SIG-M5 treated with dmso at 0.1 percent for 504 hours (cell line): ENCODE data around the gene IQCK.

Experiments
- DNase-seq: peaks from one replicate; lab custom pipeline; 2025; ENCODE audit not compliant: unreplicated experiment; lab: John Stamatoyannopoulos, UW

The IQCK gene

GRCh38 chr16:19858340-19859018 lies 140.4 kb downstream of the IQCK start:
- DNase-seq: no peak

GRCh38 chr16:19859166-19859565 lies 141.1 kb downstream of the IQCK start:
- DNase-seq: no peak

DNA sequence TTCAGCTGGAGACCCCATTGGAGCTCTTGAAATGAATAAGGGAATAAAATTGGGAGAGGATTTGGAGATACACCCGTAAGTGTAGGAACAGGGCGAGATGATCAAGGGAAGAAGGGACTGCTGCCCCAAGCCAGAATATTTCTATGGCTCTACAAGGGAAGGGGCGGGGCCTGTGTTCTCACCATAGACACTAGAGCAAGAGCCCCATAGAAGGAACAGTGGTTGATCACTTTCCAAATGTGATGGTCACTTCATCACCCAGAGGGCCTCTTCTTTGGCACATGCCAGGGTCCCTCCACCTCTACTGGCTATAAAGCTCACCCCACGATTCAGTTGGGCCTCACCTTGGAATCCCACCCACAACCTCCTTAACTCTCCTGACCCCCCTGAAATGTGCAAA lies 141.5 kb downstream of the IQCK start:
- DNase-seq: no peak

DNA sequence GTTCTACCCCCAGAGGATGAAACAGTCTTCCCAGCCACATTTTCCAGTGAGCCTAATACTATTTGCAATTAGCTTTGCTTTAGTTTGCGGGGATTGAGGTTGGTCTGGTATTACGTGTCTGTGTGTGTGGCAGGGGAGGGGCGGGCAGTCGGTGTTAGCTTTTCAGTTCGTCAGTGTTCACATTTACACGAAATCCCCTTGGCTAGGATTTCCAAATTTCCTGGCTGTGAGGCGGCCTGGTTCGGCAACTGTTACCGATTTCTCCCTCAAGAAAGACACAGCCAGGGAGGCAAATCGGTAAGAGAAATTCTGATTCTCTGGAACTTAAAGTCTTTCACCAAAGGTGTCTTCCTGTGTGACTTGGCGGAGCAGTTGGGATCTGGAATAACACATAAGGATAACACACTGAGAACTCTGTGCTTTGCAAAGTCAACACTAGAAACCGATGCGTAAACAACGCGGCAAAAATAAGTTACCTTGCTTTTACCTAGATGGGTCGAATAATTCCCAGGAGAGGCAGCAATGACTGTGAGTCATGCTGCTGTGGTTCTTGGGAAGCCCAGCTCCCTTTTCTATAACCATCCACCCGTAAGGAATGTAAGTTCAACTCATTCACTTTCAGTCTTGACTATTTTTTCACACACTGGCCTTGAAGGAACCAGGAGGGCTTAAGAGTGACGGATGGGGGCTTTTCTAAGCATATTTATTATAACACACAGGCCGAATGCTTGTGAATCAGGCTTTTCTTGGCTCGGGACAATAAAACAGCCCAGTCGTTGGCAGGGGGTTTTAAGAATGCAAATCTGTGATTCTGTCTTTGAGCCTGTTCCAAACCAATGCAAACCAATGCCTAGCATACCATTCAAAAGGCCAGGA lies 142.3 kb downstream of the IQCK start:
- no peak for DNase-seq

DNA sequence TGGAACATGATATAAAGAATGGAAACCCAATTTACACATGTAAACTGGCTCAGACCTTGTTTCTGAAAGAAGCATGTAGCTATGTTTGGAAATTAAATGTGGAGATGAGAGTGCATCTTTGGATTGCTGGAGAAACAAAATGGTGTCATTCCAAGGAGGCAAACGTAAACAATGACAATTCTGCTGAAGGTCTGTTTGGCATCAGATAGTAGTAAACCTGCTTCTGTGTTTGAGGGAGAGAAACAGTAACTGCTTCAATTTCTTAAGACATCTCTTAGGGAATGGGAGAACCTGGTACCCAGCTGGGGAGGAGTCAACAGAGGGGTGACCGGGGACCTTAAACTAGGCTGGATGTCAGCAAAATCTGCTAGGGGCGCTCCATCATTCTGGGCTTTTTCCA lies 143.1 kb downstream of the IQCK start:
- no peak for DNase-seq

- no peak for DNase-seq
Measured at GRCh38 chr16:19861811-19862327, 143.8 kb downstream of the IQCK start.

- no peak for DNase-seq
Measured at GRCh38 chr16:19863990-19864389, 145.9 kb downstream of the IQCK start.

GRCh38 chr16:19864566-19864965 lies 146.5 kb downstream of the IQCK start:
- no peak for DNase-seq

DNA sequence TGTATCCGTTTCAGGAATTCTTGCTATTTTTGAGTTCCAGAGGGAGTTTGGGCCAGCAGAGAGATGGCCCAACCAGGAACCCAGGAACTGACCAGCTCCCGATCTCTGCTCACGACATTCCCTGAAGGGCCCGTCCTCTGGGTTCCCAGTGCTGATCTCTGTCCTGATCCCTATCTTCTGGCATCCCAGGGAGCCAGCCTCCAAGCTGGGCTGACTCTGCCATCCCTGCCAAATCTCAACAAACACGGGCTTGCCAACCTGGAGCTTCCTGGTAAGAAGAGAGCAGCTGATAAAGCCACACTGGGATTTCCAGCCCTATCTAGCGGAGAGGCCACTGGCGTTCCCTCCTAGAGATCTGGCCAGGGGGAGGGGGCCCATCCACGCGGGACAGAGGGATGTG lies 150.3 kb downstream of the IQCK start:
- no peak for DNase-seq

DNA sequence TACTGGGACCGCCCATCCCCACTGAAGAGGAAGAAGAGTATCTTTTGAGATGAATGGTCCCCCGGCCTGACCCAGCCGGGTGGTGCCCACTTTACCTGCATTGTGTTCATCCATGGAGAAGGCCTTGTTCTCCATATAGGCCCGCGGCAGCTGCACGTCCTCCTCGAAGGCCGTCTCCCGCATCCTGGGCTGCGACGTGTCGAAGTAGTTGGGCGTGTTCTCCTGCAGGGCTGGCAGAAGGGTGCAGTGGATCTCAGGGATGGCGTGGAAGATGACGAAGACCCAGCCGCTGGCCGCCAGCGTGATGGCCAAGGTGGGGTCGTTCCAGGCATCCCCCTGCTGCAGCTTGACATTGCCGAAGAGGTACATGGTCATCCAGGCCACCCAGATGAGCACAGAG lies 153.7 kb downstream of the IQCK start:
- no peak for DNase-seq

DNA sequence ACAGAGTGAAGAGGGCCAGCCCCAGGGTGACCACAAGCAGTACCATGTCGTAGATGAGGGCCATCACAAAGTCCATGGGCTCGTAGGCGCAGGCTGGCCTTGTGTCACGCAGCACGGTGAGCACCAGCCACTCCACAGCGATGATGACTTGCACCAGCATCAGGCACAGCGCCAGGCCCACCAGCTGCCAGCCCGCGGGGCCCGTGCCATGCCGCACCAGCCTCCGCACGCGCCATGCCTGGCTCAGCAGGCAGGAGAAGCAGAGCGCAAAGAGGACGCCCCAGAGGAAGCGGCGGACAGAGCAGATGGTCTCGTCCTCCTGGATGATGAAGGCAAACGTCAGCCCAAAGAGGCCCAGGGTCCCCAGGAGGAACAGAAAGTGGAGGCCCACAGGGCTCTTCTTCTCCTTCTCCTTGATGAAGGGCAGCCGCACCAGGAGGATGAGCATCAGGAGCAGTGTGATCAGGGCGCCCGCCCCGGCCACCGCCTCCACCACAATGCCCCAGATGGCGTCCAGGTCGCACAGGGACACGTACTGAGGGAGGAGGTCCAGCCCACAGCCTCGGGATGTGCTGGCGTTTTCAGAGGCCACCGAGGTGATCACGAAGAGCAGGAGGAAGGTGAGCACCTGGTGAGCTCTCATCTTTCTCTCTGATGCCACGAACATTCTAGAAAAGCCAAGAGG lies 154.2 kb downstream of the IQCK start:
- DNase-seq: no peak

GRCh38 chr16:19872935-19873334 lies 154.9 kb downstream of the IQCK start:
- no peak for DNase-seq

GRCh38 chr16:19874026-19874425 lies 156.0 kb downstream of the IQCK start:
- no peak for DNase-seq

DNA sequence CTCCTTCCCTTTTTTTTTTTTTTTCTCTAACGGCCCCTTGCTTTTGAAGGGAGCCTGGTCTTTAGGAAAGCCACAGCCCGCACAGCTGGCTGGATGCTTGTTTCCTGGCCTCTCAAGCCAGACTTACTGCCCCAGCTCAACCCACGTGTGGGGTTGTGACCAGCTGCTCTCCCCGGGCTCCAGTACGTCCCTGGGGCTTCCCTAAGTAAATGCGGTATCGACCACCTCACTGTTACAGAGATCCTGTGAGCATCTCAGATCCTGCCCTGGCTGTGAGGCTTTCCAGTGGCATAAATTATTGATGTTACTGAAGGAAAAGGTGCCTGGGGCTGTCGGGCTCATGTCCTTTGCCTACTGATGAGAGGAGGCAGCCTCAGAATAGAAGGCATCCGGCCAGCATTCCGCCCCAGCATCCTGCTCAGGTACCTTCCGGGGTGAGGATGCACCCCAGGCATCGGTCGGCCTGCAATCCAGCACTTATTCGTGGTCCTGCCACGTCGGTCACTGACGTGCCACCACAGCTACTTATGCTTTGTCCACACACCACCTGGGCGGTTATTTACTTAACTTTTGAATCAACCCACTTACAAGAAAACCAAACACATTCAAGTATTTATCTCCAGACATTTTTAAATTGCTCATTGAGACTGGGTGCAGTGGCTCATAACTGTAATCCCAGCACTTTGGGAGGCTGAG lies 156.9 kb downstream of the IQCK start:
- DNase-seq: no peak

GRCh38 chr16:19875900-19876299 lies 157.8 kb downstream of the IQCK start:
- DNase-seq: no peak

DNA sequence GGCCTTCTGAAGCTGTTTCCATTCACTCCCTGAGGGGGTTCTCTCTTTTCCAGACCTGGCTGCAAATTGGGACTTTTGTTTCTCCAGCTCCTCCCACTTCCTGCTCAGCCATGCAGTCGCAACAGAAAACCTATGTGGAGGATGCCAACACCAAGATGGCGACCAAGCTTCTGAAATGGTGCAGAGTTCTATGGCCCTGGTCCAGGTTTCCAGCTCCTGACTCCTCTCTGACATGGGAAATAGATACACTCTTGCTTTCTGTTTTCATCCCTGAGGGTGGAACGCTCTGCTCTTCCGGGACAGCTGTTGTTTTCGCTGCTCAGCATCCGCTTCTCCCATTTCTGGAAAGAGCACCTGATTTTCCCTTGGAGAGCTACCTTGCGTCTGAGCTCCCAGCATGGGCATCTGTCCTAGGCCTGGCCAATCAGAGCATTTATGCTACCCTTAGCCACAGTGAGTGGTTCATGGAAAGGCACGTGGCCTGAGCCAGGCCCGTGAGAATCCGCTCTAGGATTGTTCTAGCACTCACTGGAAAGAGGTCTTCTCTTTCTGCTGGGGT lies 158.5 kb downstream of the IQCK start:
- no peak for DNase-seq

DNA sequence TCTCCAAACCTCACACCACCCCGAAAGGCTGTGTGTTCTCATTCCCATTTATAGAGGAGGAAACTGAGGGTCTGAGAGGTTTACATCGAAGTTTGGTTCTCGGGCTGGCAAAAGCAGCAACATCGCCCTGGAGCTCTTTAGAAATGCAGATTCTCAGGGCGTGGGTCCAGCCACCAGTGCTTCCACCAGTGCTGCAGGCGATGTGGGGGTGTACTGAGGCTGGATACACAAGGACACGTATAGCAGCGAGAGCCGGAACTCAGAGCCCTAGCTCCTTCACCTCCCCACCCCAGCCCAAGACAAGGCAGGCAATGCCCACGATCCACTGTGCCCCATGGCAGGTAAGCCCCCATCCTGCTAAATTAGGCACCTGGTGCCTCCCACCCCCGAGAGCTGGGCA lies 160.7 kb downstream of the IQCK start:
- no peak for DNase-seq

DNA sequence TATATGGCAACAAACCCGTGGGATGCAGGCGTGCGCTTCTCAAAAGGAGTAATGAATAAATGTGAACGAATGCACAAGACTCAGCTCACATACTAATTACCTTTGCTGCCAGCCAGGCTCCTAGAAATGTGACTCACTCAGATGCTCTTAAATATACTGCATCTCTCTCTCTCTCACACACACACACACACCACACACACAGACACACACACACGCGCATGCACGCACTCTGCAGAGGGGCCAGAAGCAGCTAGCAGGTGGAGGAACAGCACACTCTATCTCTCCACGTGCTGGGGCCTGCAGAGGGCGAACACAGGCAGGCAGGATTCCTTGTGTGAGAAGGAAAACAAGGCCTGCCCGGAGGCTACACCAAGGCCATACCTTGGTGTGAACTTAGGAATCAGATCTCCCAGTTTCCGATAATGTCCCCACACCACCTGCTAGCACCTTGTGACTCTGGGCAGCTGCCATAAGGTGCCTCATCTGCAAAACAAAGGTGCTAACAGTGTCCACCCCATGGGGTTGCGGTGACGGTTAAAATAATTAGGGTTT lies 161.2 kb downstream of the IQCK start:
- no peak for DNase-seq

GRCh38 chr16:19881028-19881427 lies 163.0 kb downstream of the IQCK start:
- no peak for DNase-seq

GRCh38 chr16:19881783-19882182 lies 163.7 kb downstream of the IQCK start:
- no peak for DNase-seq

- no peak for DNase-seq
Measured at GRCh38 chr16:19882186-19882585, 164.1 kb downstream of the IQCK start.
